ENCODE results near the gene MATN3. TPM values are rescaled to one million over a fixed set of nuclear protein-coding genes. Genes with fewer than 3 reads are reported as not detected.

The MATN3 gene
- total RNA-seq, 1 donor from 2014 or later = 3.9 TPM

DNA sequence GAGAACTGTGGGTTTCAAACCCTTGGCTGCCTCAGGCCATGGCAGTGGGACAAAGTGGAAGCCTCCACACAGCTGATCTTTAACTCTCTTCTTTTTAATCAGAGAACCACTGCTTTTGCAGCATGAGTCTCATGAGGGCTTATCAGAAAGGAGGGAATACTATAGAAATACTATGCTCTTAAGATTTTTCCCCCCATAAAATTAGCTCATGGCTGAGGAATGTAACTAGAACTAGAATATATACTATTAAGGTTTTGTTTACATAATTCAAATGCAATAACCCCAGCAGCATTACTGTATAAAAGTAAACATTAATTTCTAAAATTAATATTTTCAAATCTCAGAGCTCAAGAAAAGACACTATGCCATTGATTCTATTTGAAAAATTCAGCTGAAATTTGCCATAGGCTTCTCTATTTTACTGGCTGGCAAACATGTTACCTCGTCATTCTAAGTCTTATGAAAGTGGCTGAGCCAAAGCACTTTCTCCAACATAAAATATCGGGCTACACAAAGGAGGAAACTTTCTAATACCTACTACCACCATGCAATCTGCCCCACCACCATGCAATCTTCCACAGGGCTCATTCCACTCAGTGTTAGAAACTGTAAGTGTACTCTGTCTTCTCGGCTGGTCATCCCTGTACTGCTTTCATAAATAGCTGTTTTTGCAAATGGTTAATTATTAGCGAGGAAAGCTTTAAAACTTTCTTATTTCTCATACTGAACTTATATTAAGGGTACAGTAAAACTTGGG, 65.1 kb downstream of the MATN3 start:
- Histone ChIP-seq H3K9me3 (no peaks in the 10 kb centered on the region), H3K27ac (no peak overlapping the region), H3K27me3 (no peaks in the 10 kb centered on the region), H3K4me3 (no peak overlapping the region), H3K36me3 (no peaks in the 10 kb centered on the region), H3K4me1 (no peaks in the 10 kb centered on the region)
- TF ChIP-seq, protein P1, sequence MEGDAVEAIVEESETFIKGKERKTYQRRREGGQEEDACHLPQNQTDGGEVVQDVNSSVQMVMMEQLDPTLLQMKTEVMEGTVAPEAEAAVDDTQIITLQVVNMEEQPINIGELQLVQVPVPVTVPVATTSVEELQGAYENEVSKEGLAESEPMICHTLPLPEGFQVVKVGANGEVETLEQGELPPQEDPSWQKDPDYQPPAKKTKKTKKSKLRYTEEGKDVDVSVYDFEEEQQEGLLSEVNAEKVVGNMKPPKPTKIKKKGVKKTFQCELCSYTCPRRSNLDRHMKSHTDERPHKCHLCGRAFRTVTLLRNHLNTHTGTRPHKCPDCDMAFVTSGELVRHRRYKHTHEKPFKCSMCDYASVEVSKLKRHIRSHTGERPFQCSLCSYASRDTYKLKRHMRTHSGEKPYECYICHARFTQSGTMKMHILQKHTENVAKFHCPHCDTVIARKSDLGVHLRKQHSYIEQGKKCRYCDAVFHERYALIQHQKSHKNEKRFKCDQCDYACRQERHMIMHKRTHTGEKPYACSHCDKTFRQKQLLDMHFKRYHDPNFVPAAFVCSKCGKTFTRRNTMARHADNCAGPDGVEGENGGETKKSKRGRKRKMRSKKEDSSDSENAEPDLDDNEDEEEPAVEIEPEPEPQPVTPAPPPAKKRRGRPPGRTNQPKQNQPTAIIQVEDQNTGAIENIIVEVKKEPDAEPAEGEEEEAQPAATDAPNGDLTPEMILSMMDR (IDR thresholded peaks at IDR 0.05) = no peak
- TF ChIP-seq POLR2AphosphoS5 (IDR thresholded peaks at IDR 0.05; ENCODE audit: insufficient read depth in 1 of 2, low read depth in 1 of 2) (no peak), POLR2A (IDR thresholded peaks at IDR 0.05) (no peak)
- intact Hi-C loops (cut with DNase I) = no loop called here
- no peak for DNase-seq (ENCODE audit: extremely low spot score in 2 of 2)

DNA sequence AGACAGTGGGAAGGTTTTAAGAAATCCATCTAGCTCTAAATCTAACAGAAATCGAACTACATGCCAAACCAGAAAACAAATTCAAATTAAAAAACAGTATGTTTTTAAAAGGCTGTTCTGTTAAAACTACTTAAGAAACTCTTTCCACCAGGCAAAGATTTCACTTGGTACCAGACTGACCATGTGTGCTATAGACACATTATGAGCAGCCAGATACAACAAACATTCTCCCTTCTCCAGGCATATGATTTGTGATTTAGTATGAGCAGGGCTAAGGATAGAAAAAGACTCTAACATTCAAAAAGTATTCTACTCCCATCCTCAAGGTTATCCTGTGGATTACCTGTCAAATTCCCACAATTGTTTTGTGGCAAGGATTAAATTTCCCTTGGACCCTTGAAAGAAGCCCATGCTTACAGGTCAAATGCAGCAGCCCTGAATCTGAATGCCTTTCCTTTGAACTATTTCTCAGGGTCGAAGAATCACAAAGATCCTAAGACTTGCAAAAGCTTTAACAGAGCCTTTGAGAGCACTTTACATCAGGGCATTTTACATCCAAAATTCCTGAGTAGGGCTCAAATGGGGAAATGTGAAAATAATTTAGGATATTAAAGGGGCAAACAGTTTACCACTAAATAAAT, 68.1 kb downstream of the MATN3 start:
- Histone ChIP-seq H3K4me1 (no peaks in the 10 kb centered on the region), H3K9me3 (no peaks in the 10 kb centered on the region), H3K27me3 (no peaks in the 10 kb centered on the region), H3K27ac (no peak overlapping the region), H3K36me3 (no peaks in the 10 kb centered on the region), H3K4me3 (no peak overlapping the region)
- no peak for TF ChIP-seq POLR2AphosphoS5 (IDR thresholded peaks at IDR 0.05; ENCODE audit: insufficient read depth in 1 of 2, low read depth in 1 of 2)
- TF ChIP-seq, protein P1 (IDR thresholded peaks at IDR 0.05) = no peak
- no peak for TF ChIP-seq POLR2A (IDR thresholded peaks at IDR 0.05)
- no peak for DNase-seq (ENCODE audit: extremely low spot score in 2 of 2)
- intact Hi-C loops (cut with DNase I) = no loop called here

DNA sequence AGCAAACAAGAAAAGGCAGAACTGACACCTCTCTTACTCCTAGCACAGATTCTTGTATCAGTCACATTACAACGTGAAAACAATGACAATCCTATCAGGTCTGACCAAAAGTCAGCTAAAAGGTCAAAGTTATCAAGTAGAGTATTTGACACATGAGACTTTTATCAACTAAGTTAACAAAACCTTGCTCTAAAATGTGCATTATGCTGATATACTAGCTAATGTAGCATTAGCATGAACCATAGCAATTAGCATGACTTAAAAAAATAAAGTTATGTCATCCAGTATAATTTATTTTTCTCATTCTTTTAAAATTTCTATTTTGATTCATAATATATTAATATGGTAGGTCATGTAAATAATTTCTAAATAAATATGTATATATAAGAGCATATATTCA, 69.3 kb downstream of the MATN3 start:
- no peaks in the 10 kb centered on the region for H3K4me1 ChIP-seq
- no peaks in the 10 kb centered on the region for H3K36me3 ChIP-seq
- TF ChIP-seq, protein P1 (IDR thresholded peaks at IDR 0.05) = no peak
- TF ChIP-seq POLR2A (IDR thresholded peaks at IDR 0.05) (no peak), POLR2AphosphoS5 (IDR thresholded peaks at IDR 0.05; ENCODE audit: insufficient read depth in 1 of 2, low read depth in 1 of 2) (no peak)
- no peaks in the 10 kb centered on the region for H3K9me3 ChIP-seq
- intact Hi-C loops (cut with DNase I) = no loop called here
- H3K27ac ChIP-seq = no peak overlapping the region
- no peak overlapping the region for H3K4me3 ChIP-seq
- no peak for DNase-seq (ENCODE audit: extremely low spot score in 2 of 2)
- no peaks in the 10 kb centered on the region for H3K27me3 ChIP-seq

DNA sequence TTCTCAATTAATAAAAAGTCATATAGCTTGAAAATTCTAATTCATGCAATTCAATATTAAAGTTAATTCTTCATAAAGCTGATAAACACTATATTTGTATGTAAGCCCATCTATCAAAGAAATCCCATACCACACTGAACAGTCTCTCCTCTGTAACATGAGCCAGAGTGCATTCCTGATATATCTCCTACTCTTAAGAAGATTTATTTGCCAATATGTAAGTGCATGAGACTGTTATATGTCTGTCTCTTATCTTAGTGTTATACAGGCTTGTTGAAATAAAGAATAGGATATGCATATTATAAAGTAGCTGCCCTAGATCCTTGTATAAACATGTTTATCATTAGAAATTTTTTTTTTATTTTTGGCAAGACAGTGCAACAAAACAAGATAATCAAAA, 70.3 kb downstream of the MATN3 start:
- intact Hi-C loops (cut with DNase I) = no loop called here
- DNase-seq (ENCODE audit: extremely low spot score in 2 of 2) = no peak

More for the DNA sequence above, 70.3 kb downstream of the MATN3 start:
- Histone ChIP-seq H3K27ac (no peak overlapping the region), H3K27me3 (no peaks in the 10 kb centered on the region), H3K9me3 (no peaks in the 10 kb centered on the region), H3K4me1 (no peaks in the 10 kb centered on the region), H3K4me3 (no peak overlapping the region), H3K36me3 (peaks cover 0 to 7% of the 10 kb centered on the region in 2 donors)
- TF ChIP-seq, protein P1 (IDR thresholded peaks at IDR 0.05) = no peak
- no peak for TF ChIP-seq POLR2AphosphoS5 (IDR thresholded peaks at IDR 0.05; ENCODE audit: insufficient read depth in 1 of 2, low read depth in 1 of 2)
- TF ChIP-seq POLR2A (IDR thresholded peaks at IDR 0.05) = no peak

Other genes starting within 250 kb of the MATN3 start
- gene TTC32, start 110.7 kb downstream of the MATN3 start, total RNA-seq = 15.2 TPM
- 8.3 TPM for gene WDR35, start 22.6 kb downstream of the MATN3 start, total RNA-seq
- gene LAPTM4A, start 39.0 kb upstream of the MATN3 start, total RNA-seq = 172 TPM
- 184 TPM for gene SDC1, start 212.5 kb upstream of the MATN3 start, total RNA-seq